MM.1S (cell line): ENCODE data around the gene ADCY6.

Experiments used
- DNase-seq: peaks from one replicate; pipeline ENCODE4 v3.0.0-alpha.2; 2015
- H2AFZ ChIP-seq: fragments of 300-600 bp; sonication (generic); 2 replicates; pipeline ENCODE4 v1.6.0; 2016; ENCODE audit warnings: antibody characterized with exemption, low read length
- H3F3A ChIP-seq: fragments of 300-600 bp; sonication (generic); 2 replicates; pipeline ENCODE4 v1.6.1; 2016; ENCODE audit warnings: mild to moderate bottlenecking, antibody characterized with exemption, low read length, moderate library complexity, mixed read lengths; ENCODE audit not compliant: insufficient read depth
- H3K27ac ChIP-seq: fragments of 300-600 bp; sonication (generic); 2 replicates; pipeline ENCODE4 v1.5.1; 2016; ENCODE audit warnings: mild to moderate bottlenecking, low read length
- H3K27me3 ChIP-seq: fragments of 300-600 bp; sonication (generic); replicated peaks from 2 replicates; pipeline ENCODE4 v1.6.0; 2016; ENCODE audit warnings: low read length; ENCODE audit not compliant: insufficient read depth
- H3K36me3 ChIP-seq: fragments of 300-600 bp; sonication (generic); replicated peaks from 2 replicates; pipeline ENCODE4 v1.6.1; 2016; ENCODE audit warnings: mild to moderate bottlenecking, low read length, mixed read lengths; ENCODE audit not compliant: insufficient read depth
- H3K4me1 ChIP-seq: fragments of 300-600 bp; sonication (generic); 2 replicates; pipeline ENCODE4 v1.6.1; 2016; ENCODE audit warnings: low read length, mixed read lengths
- H3K4me2 ChIP-seq: fragments of 300-600 bp; sonication (generic); 2 replicates; pipeline ENCODE4 v1.6.0; 2016; ENCODE audit warnings: low read depth, low read length
- H3K4me3 ChIP-seq: fragments of 300-600 bp; sonication (generic); 2 replicates; pipeline ENCODE4 v1.5.1; 2016; ENCODE audit warnings: low read length, mixed read lengths
- H3K79me2 ChIP-seq: fragments of 300-600 bp; sonication (generic); 2 replicates; pipeline ENCODE4 v1.6.1; 2016; ENCODE audit warnings: mixed run types, low read length, mixed read lengths
- H3K9ac ChIP-seq: fragments of 300-600 bp; sonication (generic); 2 replicates; pipeline ENCODE4 v1.6.1; 2016; ENCODE audit warnings: low read length, mixed read lengths
- H3K9me2 ChIP-seq: fragments of 300-600 bp; sonication (generic); replicated peaks from 2 replicates; pipeline ENCODE4 v1.6.1; 2016; ENCODE audit warnings: mild to moderate bottlenecking, low read length, mixed read lengths; ENCODE audit not compliant: insufficient read depth
- H3K9me3 ChIP-seq: fragments of 300-600 bp; sonication (generic); replicated peaks from 2 replicates; pipeline ENCODE4 v1.6.1; 2016; ENCODE audit warnings: mild to moderate bottlenecking, low read length, mixed read lengths; ENCODE audit not compliant: insufficient read depth
- H4K20me1 ChIP-seq: fragments of 300-600 bp; sonication (generic); 2 replicates; pipeline ENCODE4 v1.6.1; 2016; ENCODE audit warnings: mild to moderate bottlenecking, low read length, moderate library complexity, mixed read lengths; ENCODE audit not compliant: insufficient read depth
- CTCF ChIP-seq: fragments of 300-600 bp; sonication (generic); IDR thresholded peaks from 2 replicates; pipeline ENCODE4 v1.5.1; 2016; ENCODE audit warnings: antibody characterized with exemption, low read length, mixed read lengths
- EZH2 ChIP-seq: fragments of 300-600 bp; sonication (generic); optimal IDR thresholded peaks from 2 replicates; pipeline ENCODE3; 2017; ENCODE audit warnings: low read depth, mild to moderate bottlenecking, antibody characterized with exemption, low read length, mixed read lengths
- EZH2phosphoT487 ChIP-seq: fragments of 300-600 bp; sonication (generic); IDR thresholded peaks from 2 replicates; pipeline ENCODE4 v1.6.1; 2018; ENCODE audit warnings: antibody characterized with exemption, low read length

Gene ADCY6

GRCh38 chr12:48770756-48771155, 18.1 kb downstream of the ADCY6 start:
- no peak overlapping the region for H3K27ac ChIP-seq
- peaks cover 12% of the 10 kb centered on the region for H3K4me1 ChIP-seq
- no peak for TF ChIP-seq EZH2phosphoT487
- TF ChIP-seq EZH2 = no peak
- TF ChIP-seq CTCF = no peak
- H3K4me3 ChIP-seq = no peak overlapping the region
- no peak overlapping the region for H2AFZ ChIP-seq
- H3K9me3 ChIP-seq = no peaks in the 10 kb centered on the region
- H3K27me3 ChIP-seq = no peaks in the 10 kb centered on the region
- no peaks in the 10 kb centered on the region for H3K79me2 ChIP-seq
- no peaks in the 10 kb centered on the region; the same call in 1 of the 2 replicates for H3F3A ChIP-seq
- no peak overlapping the region for H3K9ac ChIP-seq
- no peak for DNase-seq
- H3K4me2 ChIP-seq = no peak overlapping the region
- no peaks in the 10 kb centered on the region for H3K9me2 ChIP-seq
- H3K36me3 ChIP-seq = no peaks in the 10 kb centered on the region
- no peaks in the 10 kb centered on the region for H4K20me1 ChIP-seq

GRCh38 chr12:48768736-48769135, 20.2 kb downstream of the ADCY6 start:
- H3K27ac ChIP-seq = no peak overlapping the region
- DNase-seq = no peak
- no peak overlapping the region for H3K4me2 ChIP-seq
- H3K36me3 ChIP-seq = no peaks in the 10 kb centered on the region
- H3K9ac ChIP-seq = no peak overlapping the region
- H3K27me3 ChIP-seq = no peaks in the 10 kb centered on the region
- TF ChIP-seq EZH2 (no peak), CTCF (no peak)
- H3K4me1 ChIP-seq = peaks cover 30% of the 10 kb centered on the region
- no peaks in the 10 kb centered on the region for H4K20me1 ChIP-seq
- no peaks in the 10 kb centered on the region for H3K9me3 ChIP-seq
- no peaks in the 10 kb centered on the region for H3K79me2 ChIP-seq
- no peaks in the 10 kb centered on the region for H3K9me2 ChIP-seq
- H3F3A ChIP-seq = peaks cover 4% of the 10 kb centered on the region; the same call in 1 of the 2 replicates
- H3K4me3 ChIP-seq = no peak overlapping the region
- no peak overlapping the region for H2AFZ ChIP-seq

GRCh38 chr12:48768147-48768546, 20.7 kb downstream of the ADCY6 start:
- Histone ChIP-seq H3K79me2 (no peaks in the 10 kb centered on the region), H3K36me3 (no peaks in the 10 kb centered on the region), H3K9ac (no peak overlapping the region), H3K4me3 (no peak overlapping the region), H2AFZ (no peak overlapping the region), H3K9me3 (no peaks in the 10 kb centered on the region), H3K9me2 (no peaks in the 10 kb centered on the region), H3K27ac (no peak overlapping the region), H3F3A (peaks cover 4% of the 10 kb centered on the region; the same call in 1 of the 2 replicates), H4K20me1 (no peaks in the 10 kb centered on the region), H3K4me2 (no peak overlapping the region), H3K4me1 (peaks cover 30% of the 10 kb centered on the region), H3K27me3 (no peaks in the 10 kb centered on the region)
- DNase-seq = no peak
- TF ChIP-seq CTCF (no peak), EZH2phosphoT487 (no peak)
